GM12878 (cell line): ENCODE measurements around the gene SLC6A15. TPM values are rescaled to one million over a fixed set of nuclear protein-coding genes. Genes with fewer than 3 reads are reported as not detected.

Source experiments
- ATAC-seq: fragments of 200-7000 bp; cut with Tn5 transposase; 3 replicates; pipeline ENCODE4 v1.9.1; 2020; ENCODE audit warnings: mild to moderate bottlenecking, moderate library complexity
- BruUV-seq: library from RNA; stranded (reverse); fragments of 400-500 nt; replicated peaks from 2 replicates; lab custom pipeline; 2021; lab: Mats Ljungman, UMichigan
- CTCF ChIA-PET: fragments of 300-600 bp; sonication (Branson Sonifier 250); formaldehyde crosslinking; extraction: SDS; loops from one replicate; lab custom pipeline; 2021; ENCODE audit warnings: inconsistent platforms; lab: Yijun Ruan, JAX
- POLR2A ChIA-PET: fragments of 350-600 bp; formaldehyde crosslinking; extraction: SDS; loops from one replicate; lab custom pipeline; 2021; ENCODE audit warnings: inconsistent platforms; lab: Charles Lee
- RAD21 ChIA-PET: fragments of 300-600 bp; sonication (Branson Sonifier 250); formaldehyde crosslinking; loops from one replicate; lab custom pipeline; 2023; ENCODE audit warnings: antibody characterized with exemption; ENCODE audit not compliant: unreplicated experiment; lab: Charles Lee
- SMC1A ChIA-PET: fragments of 300-600 bp; sonication (Branson Sonifier 250); formaldehyde crosslinking; loops from one replicate; lab custom pipeline; 2023; ENCODE audit not compliant: unreplicated experiment, uncharacterized antibody; lab: Charles Lee
- DNase-seq: peaks from one replicate; pipeline ENCODE4 v3.0.0-alpha.2; 2011; ENCODE audit warnings: low read depth, low spot score
- FAIRE-seq: peaks from 3 replicates; lab custom pipeline; 2011; peaks lifted over from hg19 to GRCh38; lab: Jason Lieb, UNC
- H2AFZ ChIP-seq: 2 replicates; pipeline ENCODE4 v1.6.0; 2011; ENCODE audit warnings: low read depth, low read length, control low read depth; ENCODE audit not compliant: control insufficient read depth
- H3K27ac ChIP-seq: 2 replicates; pipeline ENCODE4 v1.5.1; 2011; ENCODE audit warnings: control low read depth; ENCODE audit not compliant: control insufficient read depth, insufficient read depth
- H3K27me3 ChIP-seq, 2 experiments: replicated peaks in 1 of 2; 2 replicates each; pipeline versions ENCODE4 v1.6.0 to v1.6.1; 2011; ENCODE audit warnings: low read length in 1 of 2; ENCODE audit not compliant: control insufficient read depth in 2 of 2, insufficient read depth in 2 of 2
- H3K36me3 ChIP-seq, 2 experiments: 2 replicates each; pipeline ENCODE4 v1.5.1; 2011; ENCODE audit warnings: low read length in 1 of 2; ENCODE audit not compliant: control insufficient read depth in 2 of 2, insufficient read depth in 2 of 2
- H3K4me1 ChIP-seq: 2 replicates; pipeline ENCODE4 v1.6.1; 2011; ENCODE audit warnings: mild to moderate bottlenecking, low read length, moderate library complexity, mixed read lengths; ENCODE audit not compliant: control insufficient read depth, insufficient read depth
- H3K4me2 ChIP-seq: 2 replicates; pipeline ENCODE4 v1.6.0; 2011; ENCODE audit warnings: control low read depth; ENCODE audit not compliant: control insufficient read depth, insufficient read depth
- H3K4me3 ChIP-seq: fragments of 200-600 bp; sonication (generic); 2 replicates; pipeline ENCODE4 v1.5.1; 2016
- H3K79me2 ChIP-seq: 2 replicates; pipeline ENCODE4 v1.6.0; 2011; ENCODE audit warnings: low read length; ENCODE audit not compliant: control insufficient read depth, insufficient read depth
- H3K9ac ChIP-seq: 2 replicates; pipeline ENCODE4 v1.8.0; 2011; ENCODE audit warnings: low read length, control low read depth, mixed read lengths; ENCODE audit not compliant: control insufficient read depth, insufficient read depth
- H3K9me3 ChIP-seq: replicated peaks from 3 replicates; pipeline ENCODE4 v1.5.1; 2011; ENCODE audit warnings: mild to moderate bottlenecking, low read length; ENCODE audit not compliant: control insufficient read depth, insufficient read depth
- H4K20me1 ChIP-seq: 2 replicates; pipeline ENCODE4 v1.6.0; 2011; ENCODE audit not compliant: control insufficient read depth, insufficient read depth
- CEBPZ ChIP-seq: fragments of 150-350 bp; IDR thresholded peaks from 2 replicates; pipeline ENCODE4 v1.6.1; 2016; ENCODE audit warnings: low read depth, low read length
- EGR1 ChIP-seq, 2 experiments: IDR thresholded peaks; 1 replicate in 1 of 2; 2 replicates in 1 of 2; pipeline ENCODE4 v1.6.1; 2011 to 2012; ENCODE audit warnings: low read depth in 2 of 2, low read length in 2 of 2, borderline replicate concordance in 1 of 2, mild to moderate bottlenecking in 1 of 2, moderate library complexity in 1 of 2
- EZH2 ChIP-seq: IDR thresholded peaks from 2 replicates; pipeline ENCODE4 v1.6.1; 2012; ENCODE audit warnings: low read depth, mild to moderate bottlenecking, control low read depth, inconsistent platforms, low read length, borderline replicate concordance; ENCODE audit not compliant: control insufficient read depth
- NBN ChIP-seq: fragments of 450-650 bp; IDR thresholded peaks from 2 replicates; pipeline ENCODE4 v1.6.1; 2016
- NFXL1 ChIP-seq: fragments of 450-650 bp; IDR thresholded peaks from 2 replicates; pipeline ENCODE4 v1.6.1; 2017; ENCODE audit warnings: antibody characterized with exemption, mild to moderate bottlenecking, borderline replicate concordance
- NRF1 ChIP-seq: conservative IDR thresholded peaks from 2 replicates; pipeline ENCODE4 v1.6.1; 2011; ENCODE audit warnings: mild to moderate bottlenecking, low read depth, low read length, improper control_type of control experiment
- POLR2AphosphoS5 ChIP-seq: IDR thresholded peaks from 2 replicates; pipeline ENCODE4 v1.6.1; 2011; ENCODE audit warnings: mild to moderate bottlenecking, low read length, inconsistent platforms
- PRDM15 ChIP-seq: fragments of 450-650 bp; formaldehyde crosslinking; IDR thresholded peaks from 2 replicates; pipeline ENCODE4 v1.4.0; 2020; ENCODE audit warnings: mild to moderate bottlenecking, moderate library complexity
- RELA ChIP-seq: fragments of 450-650 bp; IDR thresholded peaks from 2 replicates; pipeline ENCODE4 v1.8.0; 2014; ENCODE audit warnings: borderline replicate concordance; ENCODE audit not compliant: partially characterized antibody
- SIN3A ChIP-seq: IDR thresholded peaks from 2 replicates; pipeline ENCODE4 v1.6.1; 2012; ENCODE audit warnings: low read depth, low read length, improper control_type of control experiment
- SP1 ChIP-seq: IDR thresholded peaks from one replicate; pipeline ENCODE4 v1.6.1; 2011; ENCODE audit warnings: low read depth, low read length
- TAF1 ChIP-seq: IDR thresholded peaks from 2 replicates; pipeline ENCODE4 v1.6.1; 2011; ENCODE audit warnings: mild to moderate bottlenecking, low read depth, low read length, borderline replicate concordance
- ZBED1 ChIP-seq: IDR thresholded peaks from 2 replicates; pipeline ENCODE4 v1.6.1; 2016; ENCODE audit warnings: borderline replicate concordance
- ZNF217 ChIP-seq: fragments of 450-650 bp; IDR thresholded peaks from 2 replicates; pipeline ENCODE4 v1.6.1; 2017; ENCODE audit warnings: antibody characterized with exemption, mild to moderate bottlenecking
- ZNF274 ChIP-seq: IDR thresholded peaks from one replicate; pipeline ENCODE4 v1.8.0; 2011; ENCODE audit not compliant: insufficient read length, insufficient read depth
- WGBS: methylation state at CpG from one replicate; pipeline ENCODE4 v1.1.6; 2016; ENCODE audit warnings: low lambda C conversion rate; ENCODE audit not compliant: insufficient replicate concordance, insufficient coverage; ENCODE audit errors: missing lambda C conversion rate; 5-methylcytosine and 5-hydroxymethylcytosine counted together
- in situ Hi-C: fragments of 300-500 bp; cut with MboI; formaldehyde crosslinking; loops from 9 replicates; pipeline ENCODE4 v1.14.3; 2018; ENCODE audit warnings: mixed read lengths
- intact Hi-C: fragments of 100-400 bp; cut with micrococcal nuclease; formaldehyde crosslinking; loops from one replicate; pipeline ENCODE4 v1.14.2; 2022; ENCODE audit not compliant: unreplicated experiment
- polyA plus RNA-seq, 11 experiments: library from polyadenylated mRNA; depleted of rRNA in 4 of 11; unstranded in 6 of 11; stranded (reverse) in 5 of 11; fragments of >200 nt; fragmentation: Nextera tagmentation in 4 of 11; fragmentation: Illumina TruSeq in 1 of 11; extraction: Ambion mirVana in 4 of 11; extraction: Trizol in 1 of 11; gene quantifications; 1 replicate in 1 of 11; 2 replicates in 10 of 11; pipeline versions ENCODE4 v1.2.1 to v1.2.3, GENCODE V29; 2011 to 2016; ENCODE audit warnings: inconsistent platforms in 2 of 11, missing spikeins in 2 of 11, low read depth in 1 of 11
- total RNA-seq, 4 experiments: library from RNA; depleted of rRNA in 3 of 4; stranded (reverse); fragments of >200 nt in 3 of 4; fragmentation: Illumina TruSeq in 1 of 4; extraction: Trizol in 1 of 4; gene quantifications; 2 replicates each; pipeline versions ENCODE4 v1.2.1 to v1.2.3, GENCODE V29; 2013 to 2021

Gene SLC6A15
- total and polyA plus RNA-seq, 10 of the 15 experiments (the other 5 are each of a cell fraction or from before 2014, with no cell fraction given): 0.04 TPM; not detected in 9

GRCh38 chr12:84954415-84954814, 41.8 kb upstream of the SLC6A15 start (continued):
- TF ChIP-seq ZNF217 (no peak), NBN (no peak), EGR1 (IDR thresholded peaks at IDR 0.05; ENCODE audit: borderline replicate concordance in 1 of 2, low read depth in 2 of 2, low read length in 2 of 2) (no peak), EZH2 (no peak)

GRCh38 chr12:84950971-84951546, 38.5 kb upstream of the SLC6A15 start:
- 41% methylated on average over 3 of the region's 3 CpGs for WGBS
- Histone ChIP-seq H3K4me3 (no peak overlapping the region), H3K4me1 (no peaks in the 10 kb centered on the region), H3K79me2 (no peaks in the 10 kb centered on the region), H3K9ac (no peak overlapping the region), H3K4me2 (no peak overlapping the region), H3K9me3 (no peaks in the 10 kb centered on the region), H3K27me3 (no peaks in the 10 kb centered on the region; a peak in 1 of 4 replicates), H2AFZ (no peak overlapping the region), H3K36me3 (no peaks in the 10 kb centered on the region), H4K20me1 (no peaks in the 10 kb centered on the region), H3K27ac (no peak overlapping the region)
- in situ Hi-C loops (no loop called here), intact Hi-C loops (no loop called here)
- no TSS peak for BruUV-seq
- POLR2A ChIA-PET: no interaction called here
- SMC1A ChIA-PET: no interaction called here
- RAD21 ChIA-PET: no interaction called here
- DNase-seq: no peak
- no peak for FAIRE-seq
- ATAC-seq: no peak
- CTCF ChIA-PET: no interaction called here
- no peak for TF ChIP-seq ZNF274
- no peak for TF ChIP-seq TAF1
- TF ChIP-seq NFXL1: no peak
- no peak for TF ChIP-seq CEBPZ
- no peak for TF ChIP-seq RELA
- no peak for TF ChIP-seq POLR2AphosphoS5
- no peak for TF ChIP-seq ZBED1
- TF ChIP-seq SP1: no peak
- TF ChIP-seq PRDM15 (CRISPR knock-in tag): no peak
- no peak for TF ChIP-seq SIN3A
- no peak for TF ChIP-seq NRF1
